ENCODE measurements around the gene ALDH1B1.

DNA sequence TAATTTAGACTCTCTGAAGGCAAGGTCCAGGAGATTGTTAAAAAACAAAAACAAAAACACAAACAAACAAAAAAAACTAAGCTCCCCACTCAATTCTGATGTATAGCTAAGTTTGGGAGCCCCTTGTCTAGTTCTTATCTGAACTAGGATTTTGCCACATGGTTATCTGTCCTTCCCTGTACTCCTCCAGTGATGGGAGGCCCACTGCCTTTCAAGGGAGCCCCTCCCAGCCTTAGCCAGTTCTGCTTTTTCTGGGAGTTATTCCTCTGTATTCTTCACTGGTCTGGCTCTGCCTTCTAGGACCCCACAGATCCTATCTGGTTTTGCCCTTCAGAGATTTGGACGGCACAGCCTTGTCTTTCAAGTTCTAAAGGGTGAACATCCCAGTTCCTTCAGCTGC is 2.1 kb upstream of the ALDH1B1 start:
- TF ChIP-seq EZH2 (IDR thresholded peaks at IDR 0.05; ENCODE audit: low read length, missing control alignments) = no peak
- TF ChIP-seq, protein P1, sequence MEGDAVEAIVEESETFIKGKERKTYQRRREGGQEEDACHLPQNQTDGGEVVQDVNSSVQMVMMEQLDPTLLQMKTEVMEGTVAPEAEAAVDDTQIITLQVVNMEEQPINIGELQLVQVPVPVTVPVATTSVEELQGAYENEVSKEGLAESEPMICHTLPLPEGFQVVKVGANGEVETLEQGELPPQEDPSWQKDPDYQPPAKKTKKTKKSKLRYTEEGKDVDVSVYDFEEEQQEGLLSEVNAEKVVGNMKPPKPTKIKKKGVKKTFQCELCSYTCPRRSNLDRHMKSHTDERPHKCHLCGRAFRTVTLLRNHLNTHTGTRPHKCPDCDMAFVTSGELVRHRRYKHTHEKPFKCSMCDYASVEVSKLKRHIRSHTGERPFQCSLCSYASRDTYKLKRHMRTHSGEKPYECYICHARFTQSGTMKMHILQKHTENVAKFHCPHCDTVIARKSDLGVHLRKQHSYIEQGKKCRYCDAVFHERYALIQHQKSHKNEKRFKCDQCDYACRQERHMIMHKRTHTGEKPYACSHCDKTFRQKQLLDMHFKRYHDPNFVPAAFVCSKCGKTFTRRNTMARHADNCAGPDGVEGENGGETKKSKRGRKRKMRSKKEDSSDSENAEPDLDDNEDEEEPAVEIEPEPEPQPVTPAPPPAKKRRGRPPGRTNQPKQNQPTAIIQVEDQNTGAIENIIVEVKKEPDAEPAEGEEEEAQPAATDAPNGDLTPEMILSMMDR (conservative IDR thresholded peaks at IDR 0.05 in 1 of 2, IDR thresholded peaks at IDR 0.05 in 1 of 2; ENCODE audit: low read depth in 1 of 2, low read length in 2 of 2) = no peak

Data from fibroblast of lung (primary cell).